SHP77 (cell line): ENCODE results near the gene SPAG4.
A peak's percentile ranks its signal among the peaks of the same experiment; 100 is the strongest.

Experiments used
- DNase-seq, 2 experiments: peaks; one replicate each; lab custom pipeline; 2025; lab: John Stamatoyannopoulos, UW

Gene SPAG4

GRCh38 chr20:35599776-35600120 lies 15.9 kb upstream of the SPAG4 start:
- no peak for DNase-seq

- DNase-seq = no peak
Measured at GRCh38 chr20:35600176-35600992, 15.2 kb upstream of the SPAG4 start.

GRCh38 chr20:35600993-35601973 lies 14.3 kb upstream of the SPAG4 start:
- no peak for DNase-seq

- DNase-seq = no peak
Measured at GRCh38 chr20:35601990-35602389, 13.6 kb upstream of the SPAG4 start.

GRCh38 chr20:35602851-35603495 lies 12.7 kb upstream of the SPAG4 start:
- no peak for DNase-seq

GRCh38 chr20:35603695-35604448 lies 11.8 kb upstream of the SPAG4 start:
- no peak for DNase-seq

GRCh38 chr20:35604449-35604747 lies 11.2 kb upstream of the SPAG4 start:
- no peak for DNase-seq

- no peak for DNase-seq
Measured at GRCh38 chr20:35606127-35606526, 9.5 kb upstream of the SPAG4 start.

- DNase-seq = no peak
Measured at GRCh38 chr20:35607003-35607735, 8.5 kb upstream of the SPAG4 start.

- no peak for DNase-seq
Measured at GRCh38 chr20:35610833-35611427, 4.7 kb upstream of the SPAG4 start.

GRCh38 chr20:35611482-35611881 lies 4.1 kb upstream of the SPAG4 start:
- no peak for DNase-seq

GRCh38 chr20:35616465-35617396 lies 1.1 kb downstream of the SPAG4 start:
- peak; percentile 83 to 98 for DNase-seq

- DNase-seq = peak; percentile 79 to 83
Measured at GRCh38 chr20:35617397-35618262, 2.0 kb downstream of the SPAG4 start.

- no peak for DNase-seq
Measured at GRCh38 chr20:35618263-35619131, 2.9 kb downstream of the SPAG4 start.

GRCh38 chr20:35619196-35620095 lies 3.8 kb downstream of the SPAG4 start:
- DNase-seq = peak; percentile 79 to 89

GRCh38 chr20:35620818-35621559 lies 5.4 kb downstream of the SPAG4 start:
- no peak for DNase-seq
